Activated CD8-positive, alpha-beta memory T cell treated with anti-CD3 and anti-CD28 coated beads, Interleukin-2, amount 50 U/mL, for 24 hours (primary cell): Measurements from ENCODE around the gene HS3ST4.

ENCODE experiments used
- DNase-seq: peaks from one replicate; pipeline ENCODE4 v3.0.0-alpha.2; 2020; ENCODE audit errors: extremely low read depth

The HS3ST4 gene

GRCh38 chr16:26186091-26186615 is 494.4 kb downstream of the HS3ST4 start:
- no peak for DNase-seq
